GM18499 (cell line): ENCODE results near the gene ZGPAT.

ENCODE experiments used
- ATAC-seq: cut with Tn5 transposase; IDR thresholded peaks from one replicate; pipeline ENCODE4 v1.9.1; 2021; ENCODE audit warnings: moderate number of reproducible peaks; ENCODE audit not compliant: insufficient read depth, unreplicated experiment

ZGPAT gene

GRCh38 chr20:63732118-63733095 lies 24.6 kb downstream of the ZGPAT start:
- no peak for ATAC-seq

GRCh38 chr20:63733117-63733516 lies 25.3 kb downstream of the ZGPAT start:
- ATAC-seq: no peak

- no peak for ATAC-seq
Measured at GRCh38 chr20:63733579-63734081, 25.8 kb downstream of the ZGPAT start.

GRCh38 chr20:63734111-63734945 lies 26.5 kb downstream of the ZGPAT start:
- ATAC-seq: no peak

- no peak for ATAC-seq
Measured at GRCh38 chr20:63734946-63735858, 27.4 kb downstream of the ZGPAT start.

GRCh38 chr20:63735859-63736718 lies 28.2 kb downstream of the ZGPAT start, which contains the start of gene LIME1:
LIME1 (plus strand) TSS chr20:63736664; CDS start chr20:63737550, 886 bp downstream.
- no peak for ATAC-seq

GRCh38 chr20:63736893-63737694 lies 29.3 kb downstream of the ZGPAT start:
- no peak for ATAC-seq

GRCh38 chr20:63737695-63737944 lies 29.8 kb downstream of the ZGPAT start:
- no peak for ATAC-seq

- ATAC-seq: no peak
Measured at GRCh38 chr20:63737945-63738686, 30.3 kb downstream of the ZGPAT start.

- no peak for ATAC-seq
Measured at GRCh38 chr20:63738687-63739129, 30.9 kb downstream of the ZGPAT start.

- ATAC-seq: no peak
Measured at GRCh38 chr20:63739130-63740069, 31.6 kb downstream of the ZGPAT start, which contains the start of gene SLC2A4RG. SLC2A4RG (plus strand) TSS chr20:63739776; CDS start chr20:63739913, 137 bp downstream.

- ATAC-seq: no peak
Measured at GRCh38 chr20:63740070-63740626, 32.3 kb downstream of the ZGPAT start.

GRCh38 chr20:63740627-63741353 lies 33.0 kb downstream of the ZGPAT start:
- no peak for ATAC-seq

- ATAC-seq: no peak
Measured at GRCh38 chr20:63741354-63741675, 33.5 kb downstream of the ZGPAT start.

GRCh38 chr20:63741676-63742380 lies 34.0 kb downstream of the ZGPAT start:
- ATAC-seq: no peak
